Uterus (tissue), 2 donors: ENCODE results near the gene GIMAP2.

Experiments used
- POLR2A ChIP-seq, 2 donors: fragments of 450-650 bp; IDR thresholded peaks; one replicate each; pipeline ENCODE4 v1.6.1; 2016; ENCODE audit warnings: antibody characterized with exemption in 2 of 2, mild to moderate bottlenecking in 1 of 2, moderate library complexity in 1 of 2
- TF ChIP-seq, protein P1 (sequence below), 4 experiments: fragments of 200-600 bp in 2 of 4; fragments of 450-650 bp in 2 of 4; sonication (generic) in 2 of 4; IDR thresholded peaks; one replicate each; pipeline ENCODE4 v1.5.1; 2016 to 2019; ENCODE audit warnings: antibody characterized with exemption in 4 of 4, mild to moderate bottlenecking in 2 of 4, moderate library complexity in 1 of 4

DNA sequence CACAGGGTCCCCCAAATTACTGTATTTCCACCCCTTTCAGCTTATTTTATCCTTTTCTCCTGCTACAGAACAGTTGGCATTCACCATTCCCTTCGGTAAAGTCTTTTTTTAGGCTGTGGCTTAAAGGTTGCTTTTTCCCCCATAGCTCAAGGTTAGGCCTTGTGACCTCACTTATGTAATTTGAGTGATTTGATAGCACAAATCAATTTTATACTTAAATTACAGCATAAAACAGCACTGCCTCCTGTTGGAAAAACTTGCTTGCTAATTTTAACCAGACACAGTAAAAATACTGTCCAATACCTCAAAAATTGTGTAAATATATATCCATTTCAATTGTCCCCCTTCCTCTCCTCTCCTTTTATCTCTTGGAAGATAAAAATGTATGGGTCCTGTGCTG lies 38.0 kb downstream of the GIMAP2 start:
- TF ChIP-seq, protein P1, sequence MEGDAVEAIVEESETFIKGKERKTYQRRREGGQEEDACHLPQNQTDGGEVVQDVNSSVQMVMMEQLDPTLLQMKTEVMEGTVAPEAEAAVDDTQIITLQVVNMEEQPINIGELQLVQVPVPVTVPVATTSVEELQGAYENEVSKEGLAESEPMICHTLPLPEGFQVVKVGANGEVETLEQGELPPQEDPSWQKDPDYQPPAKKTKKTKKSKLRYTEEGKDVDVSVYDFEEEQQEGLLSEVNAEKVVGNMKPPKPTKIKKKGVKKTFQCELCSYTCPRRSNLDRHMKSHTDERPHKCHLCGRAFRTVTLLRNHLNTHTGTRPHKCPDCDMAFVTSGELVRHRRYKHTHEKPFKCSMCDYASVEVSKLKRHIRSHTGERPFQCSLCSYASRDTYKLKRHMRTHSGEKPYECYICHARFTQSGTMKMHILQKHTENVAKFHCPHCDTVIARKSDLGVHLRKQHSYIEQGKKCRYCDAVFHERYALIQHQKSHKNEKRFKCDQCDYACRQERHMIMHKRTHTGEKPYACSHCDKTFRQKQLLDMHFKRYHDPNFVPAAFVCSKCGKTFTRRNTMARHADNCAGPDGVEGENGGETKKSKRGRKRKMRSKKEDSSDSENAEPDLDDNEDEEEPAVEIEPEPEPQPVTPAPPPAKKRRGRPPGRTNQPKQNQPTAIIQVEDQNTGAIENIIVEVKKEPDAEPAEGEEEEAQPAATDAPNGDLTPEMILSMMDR (IDR thresholded peaks at IDR 0.05), result no peak
- no peak for TF ChIP-seq POLR2A (IDR thresholded peaks at IDR 0.05)
